NB4 (cell line): ENCODE measurements around the gene CMIP.
A peak's percentile ranks its signal among the peaks of the same experiment; 100 is the strongest.

Experiments
- DNase-seq: peaks from one replicate; pipeline ENCODE4 v3.0.0; 2010; ENCODE audit warnings: low read depth
- H3K4me3 ChIP-seq: one replicate; pipeline ENCODE4 v1.5.1; 2011; ENCODE audit warnings: mild to moderate bottlenecking, low read depth, low read length, moderate library complexity
- MYC ChIP-seq: IDR thresholded peaks from 2 replicates; pipeline ENCODE4 v1.6.1; 2011; ENCODE audit warnings: low read depth, low read length
- POLR2A ChIP-seq: IDR thresholded peaks from 2 replicates; pipeline ENCODE4 v1.6.1; 2011; ENCODE audit warnings: mild to moderate bottlenecking; ENCODE audit not compliant: insufficient read length; ENCODE audit errors: extremely low read depth
- TF ChIP-seq, protein P1 (sequence below): IDR thresholded peaks from one replicate; pipeline ENCODE4 v1.5.1; 2012; ENCODE audit warnings: low read depth, low read length
- TF ChIP-seq, protein P2 (sequence below): IDR thresholded peaks from 2 replicates; pipeline ENCODE4 v1.6.1; 2011; ENCODE audit warnings: low read depth, low read length

Gene CMIP

GRCh38 chr16:81715358-81716196, 271.0 kb downstream of the CMIP start:
- H3K4me3 ChIP-seq, result no peak overlapping the region
- TF ChIP-seq MYC, result no peak
- TF ChIP-seq, protein P1, sequence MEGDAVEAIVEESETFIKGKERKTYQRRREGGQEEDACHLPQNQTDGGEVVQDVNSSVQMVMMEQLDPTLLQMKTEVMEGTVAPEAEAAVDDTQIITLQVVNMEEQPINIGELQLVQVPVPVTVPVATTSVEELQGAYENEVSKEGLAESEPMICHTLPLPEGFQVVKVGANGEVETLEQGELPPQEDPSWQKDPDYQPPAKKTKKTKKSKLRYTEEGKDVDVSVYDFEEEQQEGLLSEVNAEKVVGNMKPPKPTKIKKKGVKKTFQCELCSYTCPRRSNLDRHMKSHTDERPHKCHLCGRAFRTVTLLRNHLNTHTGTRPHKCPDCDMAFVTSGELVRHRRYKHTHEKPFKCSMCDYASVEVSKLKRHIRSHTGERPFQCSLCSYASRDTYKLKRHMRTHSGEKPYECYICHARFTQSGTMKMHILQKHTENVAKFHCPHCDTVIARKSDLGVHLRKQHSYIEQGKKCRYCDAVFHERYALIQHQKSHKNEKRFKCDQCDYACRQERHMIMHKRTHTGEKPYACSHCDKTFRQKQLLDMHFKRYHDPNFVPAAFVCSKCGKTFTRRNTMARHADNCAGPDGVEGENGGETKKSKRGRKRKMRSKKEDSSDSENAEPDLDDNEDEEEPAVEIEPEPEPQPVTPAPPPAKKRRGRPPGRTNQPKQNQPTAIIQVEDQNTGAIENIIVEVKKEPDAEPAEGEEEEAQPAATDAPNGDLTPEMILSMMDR, result no peak
- TF ChIP-seq, protein P2, sequence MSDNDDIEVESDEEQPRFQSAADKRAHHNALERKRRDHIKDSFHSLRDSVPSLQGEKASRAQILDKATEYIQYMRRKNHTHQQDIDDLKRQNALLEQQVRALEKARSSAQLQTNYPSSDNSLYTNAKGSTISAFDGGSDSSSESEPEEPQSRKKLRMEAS, result no peak
- no peak for TF ChIP-seq POLR2A
- DNase-seq, result no peak

DNA sequence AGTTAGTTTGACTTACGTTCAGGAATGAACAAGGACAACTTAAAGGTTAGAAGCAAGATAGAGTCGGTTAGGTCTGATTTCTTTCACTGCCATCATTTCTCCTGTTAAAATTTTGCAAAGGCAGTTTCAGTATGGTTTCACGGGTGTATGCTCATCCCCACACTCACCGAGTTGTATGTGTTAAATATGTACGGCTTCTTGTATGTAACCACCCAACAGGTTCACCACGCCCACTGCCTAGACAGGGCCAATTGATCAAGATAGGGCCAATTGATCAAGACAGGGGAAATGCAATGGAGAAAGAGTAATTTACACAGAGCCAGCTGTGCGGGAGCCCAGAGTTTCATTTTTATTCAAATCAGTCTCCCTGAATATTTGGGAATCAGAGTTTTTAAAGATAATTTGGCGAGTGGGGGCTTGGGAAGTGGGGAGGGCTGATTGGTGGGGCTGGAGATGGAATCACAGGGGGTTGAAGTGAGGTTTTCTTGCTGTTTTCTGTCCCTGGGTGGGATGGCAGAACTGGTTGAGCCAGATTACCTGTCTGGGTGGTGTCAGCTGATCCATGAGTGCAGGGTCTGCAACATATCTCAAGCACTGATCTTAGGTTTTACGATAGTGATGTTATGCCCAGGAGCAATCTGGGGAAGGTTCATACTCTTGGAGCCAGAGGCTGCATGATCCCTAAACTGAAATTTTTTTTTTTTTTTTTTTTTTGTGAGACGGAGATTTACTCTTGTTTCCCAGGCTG, 272.0 kb downstream of the CMIP start:
- H3K4me3 ChIP-seq, result no peak overlapping the region
- TF ChIP-seq MYC (no peak), POLR2A (no peak)
- TF ChIP-seq, protein P2, result no peak
- DNase-seq, result no peak

DNA sequence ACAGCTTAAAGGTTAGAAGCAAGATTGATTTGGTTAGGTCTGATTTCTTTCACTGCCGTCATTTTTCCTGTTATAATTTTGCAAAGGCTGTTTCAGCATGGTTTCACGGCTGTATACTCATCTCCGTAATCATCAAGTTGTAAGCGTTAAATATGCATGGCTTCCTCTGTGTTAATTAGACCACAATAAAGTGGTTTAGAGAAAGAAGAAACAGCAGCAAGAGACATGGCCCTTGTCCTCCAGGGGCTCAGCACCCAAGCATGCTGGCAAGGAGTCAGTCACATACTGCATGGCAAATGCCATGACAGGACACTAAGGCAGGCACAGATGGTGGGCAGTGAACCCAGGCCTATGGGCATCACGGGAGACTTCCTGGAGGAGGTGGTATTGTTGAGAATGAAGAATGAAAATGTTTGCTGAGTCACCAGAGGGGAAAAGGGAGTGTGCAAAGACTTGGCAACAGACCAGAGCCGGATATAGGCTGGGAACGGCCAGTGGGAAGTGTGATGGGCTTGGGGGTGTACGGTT, 273.1 kb downstream of the CMIP start:
- no peak for DNase-seq
- H3K4me3 ChIP-seq, result no peak overlapping the region
- TF ChIP-seq MYC (no peak), POLR2A (no peak)
- TF ChIP-seq, protein P1, result no peak
- TF ChIP-seq, protein P2, result no peak

GRCh38 chr16:81718637-81719036, 274.0 kb downstream of the CMIP start:
- TF ChIP-seq, protein P2, result no peak
- TF ChIP-seq POLR2A (no peak), MYC (no peak)
- TF ChIP-seq, protein P1, result no peak
- peak overlapping the region; percentile 60 for H3K4me3 ChIP-seq
- peak; percentile 82 for DNase-seq

DNA sequence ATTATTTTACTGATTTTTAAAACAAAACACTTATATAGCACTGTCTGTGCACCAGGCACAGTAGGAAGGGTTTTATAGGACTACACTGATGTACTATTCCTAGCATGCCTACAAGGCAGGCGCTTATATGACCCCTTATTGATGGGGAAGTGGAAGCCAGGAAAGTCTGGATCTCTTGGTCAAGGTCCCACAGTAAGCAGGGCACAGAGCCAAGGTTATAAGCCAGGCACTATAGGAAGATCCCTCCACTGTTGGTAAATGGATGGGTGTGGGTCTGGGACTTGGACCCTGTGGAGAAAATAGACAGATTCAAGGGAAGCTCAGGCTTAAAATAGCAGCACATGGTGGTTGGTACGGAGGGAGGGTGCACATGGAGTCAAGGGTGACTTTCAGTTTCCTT, 275.4 kb downstream of the CMIP start:
- no peak overlapping the region for H3K4me3 ChIP-seq
- no peak for TF ChIP-seq MYC
- TF ChIP-seq, protein P2, result no peak
- TF ChIP-seq POLR2A, result no peak

DNA sequence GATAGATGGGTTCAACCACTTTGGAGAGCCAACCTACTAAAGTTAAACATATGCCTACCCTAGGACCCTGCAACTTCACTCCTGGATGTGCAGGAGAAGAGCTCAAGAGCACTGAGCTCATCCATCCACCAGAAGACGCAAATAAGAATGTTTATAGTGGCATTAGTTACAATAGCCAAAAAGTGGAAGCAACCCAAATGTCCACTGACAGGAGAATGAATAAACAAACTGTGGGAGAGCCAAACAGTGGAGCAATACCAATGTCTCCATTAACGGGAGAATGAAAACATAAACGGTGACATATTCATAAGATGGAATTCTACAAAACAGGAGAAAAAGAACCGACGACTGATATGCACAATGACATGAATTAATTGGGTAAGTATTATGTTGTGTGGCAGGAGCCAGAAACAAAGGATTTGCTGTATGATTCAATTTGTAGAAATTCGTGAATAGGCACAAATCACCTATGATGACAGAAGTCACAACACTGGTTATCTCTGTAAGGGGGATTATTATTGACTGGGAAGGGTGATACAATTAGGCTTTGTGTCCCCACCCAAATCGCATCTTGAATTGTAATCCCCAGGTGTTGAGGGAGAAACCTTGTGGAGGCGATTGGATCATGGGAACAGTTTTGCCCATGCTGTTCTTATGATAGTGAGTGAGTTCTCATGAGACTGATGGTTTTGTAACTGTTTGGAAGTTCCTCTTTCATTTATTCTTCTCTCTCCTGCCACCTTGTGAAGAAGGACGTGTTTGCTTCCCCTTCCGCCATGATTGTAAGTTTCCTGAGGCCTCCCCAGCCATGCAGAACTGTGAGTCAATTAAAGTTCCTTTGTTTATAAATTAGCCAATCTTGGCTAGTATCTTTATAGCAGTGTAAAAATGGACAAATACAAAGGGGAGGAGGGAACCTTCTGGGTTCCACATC, 276.6 kb downstream of the CMIP start:
- no peak overlapping the region for H3K4me3 ChIP-seq
- peak; percentile 70 for DNase-seq
- TF ChIP-seq, protein P2, result no peak
- TF ChIP-seq MYC, result no peak
- TF ChIP-seq, protein P1, result no peak
- no peak for TF ChIP-seq POLR2A

More for the DNA sequence above, 275.4 kb downstream of the CMIP start:
- no peak for DNase-seq
